Calu3 (cell line): Measurements from ENCODE around the gene SFSWAP. TPM values are rescaled to one million over a fixed set of nuclear protein-coding genes. Genes with fewer than 3 reads are reported as not detected.

ENCODE experiments used
- BruUV-seq: library from RNA; stranded (reverse); fragments of 400-500 nt; replicated peaks from 2 replicates; lab custom pipeline; 2021; lab: Mats Ljungman, UMichigan
- CTCF ChIA-PET: fragments of 300-600 bp; sonication (Branson Sonifier 250); formaldehyde crosslinking; loops from one replicate; lab custom pipeline; 2022; ENCODE audit warnings: antibody characterized with exemption; lab: Charles Lee
- DNase-seq: peaks from one replicate; pipeline ENCODE4 v3.0.0; 2022
- H3K27ac Mint-ChIP-seq: one replicate; pipeline ENCODE4 v1.8.0; 2022; ENCODE audit warnings: mixed read lengths; ENCODE audit not compliant: unreplicated experiment
- H3K27me3 Mint-ChIP-seq: one replicate; pipeline ENCODE4 v1.8.0; 2022; ENCODE audit warnings: mixed read lengths; ENCODE audit not compliant: unreplicated experiment
- H3K36me3 Mint-ChIP-seq: one replicate; pipeline ENCODE4 v1.8.0; 2022; ENCODE audit warnings: mild to moderate bottlenecking, moderate library complexity, mixed read lengths; ENCODE audit not compliant: insufficient read depth, unreplicated experiment
- H3K4me1 Mint-ChIP-seq: one replicate; pipeline ENCODE4 v1.8.0; 2022; ENCODE audit warnings: mild to moderate bottlenecking, low read depth, mixed read lengths; ENCODE audit not compliant: unreplicated experiment
- H3K4me3 Mint-ChIP-seq: one replicate; pipeline ENCODE4 v1.8.0; 2022; ENCODE audit warnings: mild to moderate bottlenecking, low read depth, moderate library complexity, mixed read lengths; ENCODE audit not compliant: unreplicated experiment
- H3K9me3 Mint-ChIP-seq: one replicate; pipeline ENCODE4 v1.8.0; 2022; ENCODE audit warnings: low read depth, mixed read lengths; ENCODE audit not compliant: unreplicated experiment
- intact Hi-C: fragments of 100-400 bp; cut with micrococcal nuclease; formaldehyde crosslinking; loops from one replicate; pipeline ENCODE4 v1.10.0; 2022; ENCODE audit not compliant: unreplicated experiment
- total RNA-seq: library from RNA; stranded (reverse); gene quantifications from 2 replicates; pipeline ENCODE4 v1.2.3, GENCODE V29; 2022
- TF ChIP-seq, protein P1 (sequence below): fragments of 200-600 bp; IDR thresholded peaks from one replicate; pipeline ENCODE4 v1.8.0; 2022; ENCODE audit warnings: antibody characterized with exemption; ENCODE audit not compliant: unreplicated experiment

SFSWAP gene
- total RNA-seq, 1 experiment from 2014 or later, result 68.4 TPM

- CTCF ChIA-PET, result interaction anchor here (0.7 to 2.0 kb wide), 2 partner anchors 12 to 120 kb away, joined by 3 to 4 read pairs; no protein-coding TSS in a partner anchor
- Mint-ChIP-seq H3K27ac (no peak overlapping the region), H3K4me1 (no peaks in the 10 kb centered on the region), H3K27me3 (no peaks in the 10 kb centered on the region), H3K36me3 (peaks cover 70% of the 10 kb centered on the region), H3K4me3 (no peak overlapping the region), H3K9me3 (no peaks in the 10 kb centered on the region)
- BruUV-seq, result no TSS peak
- no peak for DNase-seq
- intact Hi-C loops, result no loop called here
- TF ChIP-seq, protein P1, sequence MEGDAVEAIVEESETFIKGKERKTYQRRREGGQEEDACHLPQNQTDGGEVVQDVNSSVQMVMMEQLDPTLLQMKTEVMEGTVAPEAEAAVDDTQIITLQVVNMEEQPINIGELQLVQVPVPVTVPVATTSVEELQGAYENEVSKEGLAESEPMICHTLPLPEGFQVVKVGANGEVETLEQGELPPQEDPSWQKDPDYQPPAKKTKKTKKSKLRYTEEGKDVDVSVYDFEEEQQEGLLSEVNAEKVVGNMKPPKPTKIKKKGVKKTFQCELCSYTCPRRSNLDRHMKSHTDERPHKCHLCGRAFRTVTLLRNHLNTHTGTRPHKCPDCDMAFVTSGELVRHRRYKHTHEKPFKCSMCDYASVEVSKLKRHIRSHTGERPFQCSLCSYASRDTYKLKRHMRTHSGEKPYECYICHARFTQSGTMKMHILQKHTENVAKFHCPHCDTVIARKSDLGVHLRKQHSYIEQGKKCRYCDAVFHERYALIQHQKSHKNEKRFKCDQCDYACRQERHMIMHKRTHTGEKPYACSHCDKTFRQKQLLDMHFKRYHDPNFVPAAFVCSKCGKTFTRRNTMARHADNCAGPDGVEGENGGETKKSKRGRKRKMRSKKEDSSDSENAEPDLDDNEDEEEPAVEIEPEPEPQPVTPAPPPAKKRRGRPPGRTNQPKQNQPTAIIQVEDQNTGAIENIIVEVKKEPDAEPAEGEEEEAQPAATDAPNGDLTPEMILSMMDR, result no peak
Measured at GRCh38 chr12:131725503-131725902, 14.6 kb downstream of the SFSWAP start.

- H3K9me3 Mint-ChIP-seq, result no peaks in the 10 kb centered on the region
- H3K27me3 Mint-ChIP-seq, result no peaks in the 10 kb centered on the region
- TF ChIP-seq, protein P1, result no peak
- H3K36me3 Mint-ChIP-seq, result peaks cover 74% of the 10 kb centered on the region
- CTCF ChIA-PET, result no interaction called here
- DNase-seq, result no peak
- no peaks in the 10 kb centered on the region for H3K4me1 Mint-ChIP-seq
- no peak overlapping the region for H3K4me3 Mint-ChIP-seq
- no peak overlapping the region for H3K27ac Mint-ChIP-seq
- intact Hi-C loops, result no loop called here
- BruUV-seq, result no TSS peak
Measured at GRCh38 chr12:131728720-131729119, 17.8 kb downstream of the SFSWAP start.

GRCh38 chr12:131729254-131729955 lies 18.5 kb downstream of the SFSWAP start:
- no peak overlapping the region for H3K4me3 Mint-ChIP-seq
- intact Hi-C loops, result no loop called here
- H3K4me1 Mint-ChIP-seq, result no peaks in the 10 kb centered on the region
- TF ChIP-seq, protein P1, result no peak
- H3K27ac Mint-ChIP-seq, result no peak overlapping the region
- DNase-seq, result no peak
- peaks cover 77% of the 10 kb centered on the region for H3K36me3 Mint-ChIP-seq
- no TSS peak for BruUV-seq
- CTCF ChIA-PET, result no interaction called here
- H3K9me3 Mint-ChIP-seq, result no peaks in the 10 kb centered on the region
- no peaks in the 10 kb centered on the region for H3K27me3 Mint-ChIP-seq

DNA sequence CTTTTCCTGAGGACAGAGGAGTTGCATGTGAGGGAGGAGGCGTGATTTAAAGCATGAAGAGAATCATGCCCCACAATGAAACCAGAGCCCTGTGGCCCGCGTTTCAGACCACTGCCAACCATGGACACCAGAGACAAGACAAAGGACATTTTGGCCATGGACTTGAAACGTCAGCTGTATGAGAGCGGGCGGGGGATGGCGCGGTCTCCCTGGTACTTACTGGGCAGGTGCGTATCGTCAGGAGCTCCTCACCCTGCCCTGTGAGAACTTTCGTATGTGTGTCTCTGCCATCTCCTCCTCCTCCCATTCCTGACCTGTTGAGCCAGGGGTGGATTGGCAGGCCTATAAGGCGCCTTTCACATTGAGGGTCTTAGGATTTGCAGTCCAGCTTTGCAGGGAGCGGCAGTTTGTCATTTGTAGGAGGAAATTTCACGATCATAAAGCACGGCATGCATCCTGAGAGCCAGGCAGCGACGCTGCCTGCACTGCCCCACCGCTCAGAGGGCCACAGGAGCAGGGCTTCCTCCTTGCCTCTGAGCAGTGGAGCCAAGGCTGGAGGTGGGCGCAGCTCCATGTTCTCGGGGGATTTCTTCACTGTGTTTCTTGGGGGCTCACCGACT lies 22.2 kb downstream of the SFSWAP start:
- intact Hi-C loops, result no loop called here
- DNase-seq, result no peak
- no TSS peak for BruUV-seq
- TF ChIP-seq, protein P1, result no peak
- Mint-ChIP-seq H3K36me3 (peaks cover 67% of the 10 kb centered on the region), H3K4me3 (no peak overlapping the region), H3K4me1 (peaks cover 25% of the 10 kb centered on the region), H3K27ac (no peak overlapping the region), H3K9me3 (no peaks in the 10 kb centered on the region), H3K27me3 (no peaks in the 10 kb centered on the region)
- CTCF ChIA-PET, result interaction anchor here (0.6 kb wide), 1 partner anchor 15 kb away, joined by 4 read pairs; no protein-coding TSS in a partner anchor
